K562 (cell line): ENCODE measurements around the gene CYP21A2. TPM values are rescaled to one million over a fixed set of nuclear protein-coding genes. Genes with fewer than 3 reads are reported as not detected.

Experiments
- DNMT1 ChIP-seq: fragments of 450-650 bp; IDR thresholded peaks from 2 replicates; pipeline ENCODE4 v1.6.1; 2016; ENCODE audit warnings: antibody characterized with exemption, mild to moderate bottlenecking
- E2F6 ChIP-seq, 2 experiments: IDR thresholded peaks; 2 replicates each; pipeline ENCODE4 v1.6.1; 2011; ENCODE audit warnings: borderline replicate concordance in 1 of 2, control low read depth in 1 of 2, low read depth in 1 of 2, low read length in 1 of 2, mild to moderate bottlenecking in 1 of 2, mixed read lengths in 1 of 2, moderate library complexity in 1 of 2; ENCODE audit not compliant: insufficient read depth in 1 of 2, insufficient read length in 1 of 2, poor library complexity in 1 of 2, severe bottlenecking in 1 of 2; ENCODE audit errors: extremely low read depth in 1 of 2
- ESRRA ChIP-seq: fragments of 450-650 bp; IDR thresholded peaks from 2 replicates; pipeline ENCODE4 v1.6.1; 2014; ENCODE audit warnings: low read depth, mild to moderate bottlenecking, moderate library complexity, borderline replicate concordance
- FOSL1 ChIP-seq: fragments of 200-800 bp; sonication (Bioruptor generic); conservative IDR thresholded peaks from 2 replicates; pipeline ENCODE4 v1.6.1; 2016; ENCODE audit warnings: missing genetic modification characterization, missing compliant biosample characterization
- GTF3C2 ChIP-seq: IDR thresholded peaks from 3 replicates; pipeline ENCODE4 v1.6.1; 2011; ENCODE audit warnings: borderline replicate concordance, mild to moderate bottlenecking, moderate library complexity; ENCODE audit not compliant: insufficient read length; ENCODE audit errors: extremely low read depth
- HIVEP1 ChIP-seq: fragments of 250-450 bp; sonication (Bioruptor Pico); IDR thresholded peaks from 2 replicates; pipeline ENCODE4 v1.4.0; 2020; ENCODE audit warnings: mild to moderate bottlenecking
- HOMEZ ChIP-seq: fragments of 250-450 bp; sonication (Bioruptor Pico); IDR thresholded peaks from 2 replicates; pipeline ENCODE4 v1.4.0; 2020; ENCODE audit warnings: mild to moderate bottlenecking, moderate library complexity
- NONO ChIP-seq, 2 experiments: fragments of 200-400 bp in 1 of 2; fragments of 450-650 bp in 1 of 2; formaldehyde crosslinking in 1 of 2; IDR thresholded peaks; 2 replicates each; pipeline ENCODE4 v1.6.1; 2017; ENCODE audit warnings: low read depth in 2 of 2, mild to moderate bottlenecking in 2 of 2, moderate library complexity in 2 of 2, low read length in 1 of 2
- NRF1 ChIP-seq, 2 experiments: fragments of 450-650 bp; IDR thresholded peaks in 1 of 2; conservative IDR thresholded peaks in 1 of 2; 2 replicates each; pipeline ENCODE4 v1.6.1; 2014; ENCODE audit warnings: mild to moderate bottlenecking in 2 of 2
- RAD51 ChIP-seq: fragments of 450-650 bp; IDR thresholded peaks from 2 replicates; pipeline ENCODE4 v1.7.1; 2016; ENCODE audit warnings: low read depth, mild to moderate bottlenecking, borderline replicate concordance
- RFX1 ChIP-seq: fragments of 450-650 bp; IDR thresholded peaks from 2 replicates; pipeline ENCODE4 v1.6.1; 2016; ENCODE audit warnings: mild to moderate bottlenecking, moderate library complexity
- SAFB2 ChIP-seq: fragments of 200-400 bp; formaldehyde crosslinking; IDR thresholded peaks from 2 replicates; pipeline ENCODE4 v1.6.1; 2018; ENCODE audit warnings: borderline replicate concordance, low read length, low read depth, moderate library complexity; ENCODE audit not compliant: severe bottlenecking
- SMARCA4 ChIP-seq: fragments of 450-650 bp; IDR thresholded peaks from 2 replicates; pipeline ENCODE4 v1.6.1; 2016
- STAT6 ChIP-seq: sonication (generic); formaldehyde crosslinking; IDR thresholded peaks from 2 replicates; pipeline ENCODE4 v1.8.1; 2023; ENCODE audit warnings: mild to moderate bottlenecking, missing genetic modification reagents
- TAF9B ChIP-seq: fragments of 450-650 bp; IDR thresholded peaks from 2 replicates; pipeline ENCODE4 v1.6.1; 2018; ENCODE audit warnings: mild to moderate bottlenecking; ENCODE audit not compliant: partially characterized antibody
- TFAM ChIP-seq: fragments of 250-450 bp; sonication (Bioruptor Pico); conservative IDR thresholded peaks from 2 replicates; pipeline ENCODE4 v1.5.0; 2021; ENCODE audit warnings: mild to moderate bottlenecking, moderate library complexity
- THAP7 ChIP-seq: fragments of 250-450 bp; sonication (Bioruptor Pico); IDR thresholded peaks from 2 replicates; pipeline ENCODE4 v1.5.0; 2021
- ZNF263 ChIP-seq: sonication (generic); formaldehyde crosslinking; IDR thresholded peaks from 2 replicates; pipeline ENCODE4 v1.8.0; 2022; ENCODE audit warnings: mild to moderate bottlenecking, missing genetic modification reagents, borderline replicate concordance
- ZNF644 ChIP-seq: fragments of 200-800 bp; sonication (Bioruptor generic); IDR thresholded peaks from 2 replicates; pipeline ENCODE4 v1.6.1; 2016; ENCODE audit warnings: low read depth, missing genetic modification characterization, missing compliant biosample characterization
- ZSCAN29 ChIP-seq: fragments of 450-650 bp; IDR thresholded peaks from 2 replicates; pipeline ENCODE4 v1.6.1; 2017
- polyA plus RNA-seq, 8 experiments: library from polyadenylated mRNA; depleted of rRNA in 4 of 8; stranded (reverse) in 5 of 8; unstranded in 3 of 8; fragments of >200 nt; fragmentation: Nextera tagmentation in 2 of 8; fragmentation: Illumina TruSeq in 1 of 8; extraction: Ambion mirVana in 2 of 8; extraction: Trizol in 1 of 8; gene quantifications; 2 replicates each; pipeline versions ENCODE4 v1.2.1 to v1.2.3, GENCODE V29; 2011 to 2014; ENCODE audit warnings: inconsistent platforms in 1 of 8, missing spikeins in 1 of 8
- total RNA-seq, 7 experiments: library from RNA; depleted of rRNA in 6 of 7; stranded (reverse); fragments of >200 nt in 6 of 7; fragmentation: Illumina TruSeq in 2 of 7; extraction: Trizol in 2 of 7; gene quantifications; 2 replicates each; pipeline versions ENCODE4 v1.2.1 to v1.2.3, GENCODE V29; 2011 to 2021; ENCODE audit warnings: low replicate concordance in 1 of 7

The CYP21A2 gene
- total and polyA plus RNA-seq, 9 of the 15 experiments (the other 6 are each of a cell fraction or from before 2014, with no cell fraction given), result 0.03 to 1.4 (median 0.19) TPM

- no peak for TF ChIP-seq GTF3C2
- TF ChIP-seq ESRRA, result no peak
- peak; percentile 70; the same call in 1 of the 2 replicates for TF ChIP-seq SMARCA4
- no peak for TF ChIP-seq ZNF644
- TF ChIP-seq HIVEP1, result no peak
- no peak for TF ChIP-seq THAP7 (CRISPR knock-in tag)
- TF ChIP-seq TFAM (CRISPR knock-in tag), result no peak
- TF ChIP-seq NRF1 (conservative IDR thresholded peaks at IDR 0.05 in 1 of 2, IDR thresholded peaks at IDR 0.05 in 1 of 2), result no peak
- TF ChIP-seq RFX1, result no peak
- TF ChIP-seq TAF9B, result no peak
- no peak for TF ChIP-seq RAD51
- TF ChIP-seq NONO (IDR thresholded peaks at IDR 0.05; ENCODE audit: low read depth in 2 of 2, low read length in 1 of 2), result no peak
- TF ChIP-seq SAFB2, result no peak
- no peak for TF ChIP-seq E2F6 (IDR thresholded peaks at IDR 0.05; ENCODE audit: borderline replicate concordance in 1 of 2, extremely low read depth in 1 of 2, insufficient read depth in 1 of 2, insufficient read length in 1 of 2, low read depth in 1 of 2, low read length in 1 of 2, poor library complexity in 1 of 2, severe bottlenecking in 1 of 2)
- peak; percentile 55 for TF ChIP-seq ZNF263 (CRISPR knock-in tag)
- no peak for TF ChIP-seq STAT6 (CRISPR knock-in tag)
- no peak for TF ChIP-seq HOMEZ (CRISPR knock-in tag)
- peak; percentile 72 for TF ChIP-seq FOSL1 (tag)
- TF ChIP-seq ZSCAN29, result no peak
- TF ChIP-seq DNMT1, result no peak
Measured at GRCh38 chr6:32047084-32047478, 8.9 kb downstream of the CYP21A2 start (continued).
